Gastrocnemius medialis (tissue), 4 donors: Measurements from ENCODE around the gene KRTAP12-1. TPM values are rescaled to one million over a fixed set of nuclear protein-coding genes. Genes with fewer than 3 reads are reported as not detected.
"Not testable (repeated sequence)": the region's sequence is repeated elsewhere in the genome, so short reads cannot be mapped to it uniquely, and the experiment has no call there.

Experiments used
- ATAC-seq, 2 donors: fragments of 150-250 bp; one replicate each; pipeline ENCODE4 v1.9.1; 2016
- DNase-seq, 2 donors: peaks; one replicate each; pipeline ENCODE4 v3.0.0-alpha.2; 2019
- H3K27ac ChIP-seq, 4 donors: fragments of 200-600 bp; sonication (generic); 1 replicate in 1 of 4; 2 replicates in 3 of 4; pipeline ENCODE4 v1.5.1; 2016 to 2018; ENCODE audit warnings: mild to moderate bottlenecking in 2 of 4, moderate library complexity in 1 of 4
- H3K27me3 ChIP-seq, 3 donors: fragments of 200-600 bp; sonication (generic) in 2 of 3; 1 replicate in 1 of 3; 2 replicates in 2 of 3; pipeline versions ENCODE4 v1.5.1 to v1.6.0; 2016 to 2019; ENCODE audit warnings: mild to moderate bottlenecking in 1 of 3, moderate library complexity in 1 of 3
- H3K36me3 ChIP-seq, 2 donors: fragments of 200-600 bp; sonication (generic) in 1 of 2; one replicate each; pipeline ENCODE4 v1.5.1; 2017 to 2018
- H3K4me1 ChIP-seq, 2 donors: fragments of 200-600 bp; sonication (generic) in 1 of 2; one replicate each; pipeline ENCODE4 v1.5.1; 2016 to 2017; ENCODE audit warnings: mild to moderate bottlenecking in 2 of 2
- H3K4me3 ChIP-seq, 4 donors: fragments of 200-600 bp; sonication (generic) in 3 of 4; 1 replicate in 1 of 4; 2 replicates in 3 of 4; pipeline ENCODE4 v1.5.1; 2016 to 2019; ENCODE audit warnings: mild to moderate bottlenecking in 2 of 4
- H3K9me3 ChIP-seq, 3 donors: fragments of 200-600 bp; sonication (generic) in 2 of 3; 1 replicate in 1 of 3; 2 replicates in 2 of 3; pipeline ENCODE4 v1.5.1; 2016 to 2019
- CTCF ChIP-seq, 5 experiments: fragments of 450-650 bp in 3 of 5; fragments of 200-600 bp in 2 of 5; sonication (generic) in 2 of 5; IDR thresholded peaks in 4 of 5; conservative IDR thresholded peaks in 1 of 5; 1 replicate in 4 of 5; 2 replicates in 1 of 5; pipeline ENCODE4 v1.5.1; 2016 to 2019; ENCODE audit warnings: antibody characterized with exemption in 5 of 5, mild to moderate bottlenecking in 3 of 5, moderate library complexity in 3 of 5
- POLR2A ChIP-seq, 2 donors: fragments of 450-650 bp; IDR thresholded peaks; one replicate each; pipeline ENCODE4 v1.6.1; 2017; ENCODE audit warnings: antibody characterized with exemption in 2 of 2, mild to moderate bottlenecking in 2 of 2, moderate library complexity in 2 of 2
- in situ Hi-C, 4 donors: fragments of 200-750 bp; cut with MboI; loops; one replicate each; pipeline versions ENCODE4 v1.15.0 to v1.8.0; 2017; ENCODE audit warnings: low sequenced_read_pairs in 4 of 4
- intact Hi-C: fragments of 100-400 bp; cut with DNase I; formaldehyde crosslinking; loops from one replicate; pipeline ENCODE4 v1.15.1; 2023; ENCODE audit warnings: low total_unique reads
- total RNA-seq, 4 donors: library from RNA; depleted of rRNA; stranded (reverse); fragments of >200 nt; gene quantifications; one replicate each; pipeline versions ENCODE4 v1.1.0 to v1.2.3, GENCODE V29; 2016

Gene KRTAP12-1
- total RNA-seq, 4 donors from 2014 or later: not detected

DNA sequence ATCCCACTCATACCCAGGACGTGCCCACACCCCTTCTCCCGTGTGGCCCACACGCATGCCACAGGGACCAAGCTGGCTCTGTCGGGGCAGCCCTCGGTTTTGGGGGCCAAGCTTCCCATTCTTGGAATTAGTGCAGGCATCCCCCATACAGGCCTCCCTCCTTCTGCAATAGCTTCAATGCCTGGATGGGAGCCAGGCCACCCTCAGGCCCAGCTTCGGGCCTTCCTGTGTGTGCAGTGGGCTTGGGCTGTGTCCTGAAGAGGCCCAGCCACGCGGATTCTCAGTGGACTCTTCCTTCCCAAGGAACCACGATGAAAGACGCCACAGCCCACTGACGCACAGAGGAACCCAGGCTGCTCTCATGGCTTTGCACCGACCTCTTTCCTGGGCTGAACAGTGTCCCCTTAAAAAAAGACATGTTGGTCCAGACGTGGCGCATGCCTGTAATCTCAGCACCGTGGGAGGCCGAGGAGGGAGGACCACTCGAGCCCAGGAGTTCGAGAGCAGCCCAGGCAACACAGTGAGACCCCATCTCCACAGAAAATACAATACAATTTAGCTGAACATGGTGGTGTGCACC is 32.4 kb downstream of the KRTAP12-1 start:
- Histone ChIP-seq H3K9me3 (no peaks in the 10 kb centered on the region), H3K4me3 (no peak overlapping the region), H3K27me3 (peaks cover 10 to 16% (median 11%) of the 10 kb centered on the region in 3 donors), H3K27ac (no peak overlapping the region), H3K36me3 (no peaks in the 10 kb centered on the region), H3K4me1 (no peaks in the 10 kb centered on the region)
- no peak for TF ChIP-seq CTCF (IDR thresholded peaks at IDR 0.05 in 4 of 5, conservative IDR thresholded peaks at IDR 0.05 in 1 of 5)
- TF ChIP-seq POLR2A (IDR thresholded peaks at IDR 0.05): no peak
- intact Hi-C loops (no loop called here), in situ Hi-C loops (no loop called here)
- DNase-seq (no peak), ATAC-seq (no peak)

- Histone ChIP-seq H3K4me1 (no peaks in the 10 kb centered on the region), H3K36me3 (no peaks in the 10 kb centered on the region), H3K9me3 (no peaks in the 10 kb centered on the region), H3K27ac (no peak overlapping the region), H3K4me3 (no peak overlapping the region), H3K27me3 (peaks cover 10 to 16% (median 11%) of the 10 kb centered on the region in 3 donors)
- DNase-seq (no peak), ATAC-seq (no peak)
- in situ Hi-C loops (no loop called here), intact Hi-C loops (no loop called here)
- TF ChIP-seq CTCF (IDR thresholded peaks at IDR 0.05 in 4 of 5, conservative IDR thresholded peaks at IDR 0.05 in 1 of 5): no peak
- TF ChIP-seq POLR2A (IDR thresholded peaks at IDR 0.05): no peak
Observed at GRCh38 chr21:44648557-44649311, 33.2 kb downstream of the KRTAP12-1 start.

- ATAC-seq: no peak
- H3K4me3 ChIP-seq: no peak overlapping the region
- peaks cover 10 to 16% (median 11%) of the 10 kb centered on the region in 3 donors for H3K27me3 ChIP-seq
- no peak overlapping the region for H3K27ac ChIP-seq
- in situ Hi-C loops: no loop called here
- no peaks in the 10 kb centered on the region for H3K9me3 ChIP-seq
- H3K4me1 ChIP-seq: no peaks in the 10 kb centered on the region
- intact Hi-C loops: no loop called here
- H3K36me3 ChIP-seq: no peaks in the 10 kb centered on the region
- TF ChIP-seq CTCF (IDR thresholded peaks at IDR 0.05 in 4 of 5, conservative IDR thresholded peaks at IDR 0.05 in 1 of 5) (no peak), POLR2A (IDR thresholded peaks at IDR 0.05) (no peak)
- no peak for DNase-seq
Observed at GRCh38 chr21:44647222-44647552, 34.8 kb downstream of the KRTAP12-1 start.

GRCh38 chr21:44646366-44647221 is 35.4 kb downstream of the KRTAP12-1 start, which contains the start of gene KRTAP10-11:
KRTAP10-11 (plus strand) TSS chr21:44646414; CDS start chr21:44646459, 45 bp downstream.
- ATAC-seq, H3K4me3 ChIP-seq, H3K4me1 ChIP-seq, intact Hi-C loops, DNase-seq, H3K27ac ChIP-seq, in situ Hi-C loops, H3K9me3 ChIP-seq, H3K36me3 ChIP-seq: not testable (repeated sequence)
- H3K27me3 ChIP-seq: peaks cover 10 to 16% (median 11%) of the 10 kb centered on the region in 3 donors

GRCh38 chr21:44644878-44645277 is 37.1 kb downstream of the KRTAP12-1 start:
- TF ChIP-seq CTCF (IDR thresholded peaks at IDR 0.05 in 4 of 5, conservative IDR thresholded peaks at IDR 0.05 in 1 of 5): no peak
- no peak for TF ChIP-seq POLR2A (IDR thresholded peaks at IDR 0.05)
- intact Hi-C loops: no loop called here
- ATAC-seq (no peak), DNase-seq (no peak)
- Histone ChIP-seq H3K27ac (no peak overlapping the region), H3K4me3 (no peak overlapping the region), H3K27me3 (peaks cover 12 to 20% (median 16%) of the 10 kb centered on the region in 3 donors), H3K9me3 (no peaks in the 10 kb centered on the region), H3K4me1 (no peaks in the 10 kb centered on the region), H3K36me3 (no peaks in the 10 kb centered on the region)
- in situ Hi-C loops: no loop called here
